IPS-18c (cell line): ENCODE measurements around the gene FCGR2B.
A peak's percentile ranks its signal among the peaks of the same experiment; 100 is the strongest.
"Not testable (repeated sequence)": the region's sequence is repeated elsewhere in the genome, so short reads cannot be mapped to it uniquely, and the experiment has no call there.

Experiments
- H3K4me3 ChIP-seq: 2 replicates; pipeline ENCODE4 v1.7.0; 2013; ENCODE audit warnings: low read depth, mild to moderate bottlenecking, low read length, moderate library complexity; ENCODE audit not compliant: insufficient read depth
- H3K9me3 ChIP-seq: one replicate; pipeline ENCODE4 v1.6.1; 2013; ENCODE audit warnings: mild to moderate bottlenecking, low read length, moderate library complexity; ENCODE audit not compliant: control insufficient read depth, insufficient read depth

The FCGR2B gene

DNA sequence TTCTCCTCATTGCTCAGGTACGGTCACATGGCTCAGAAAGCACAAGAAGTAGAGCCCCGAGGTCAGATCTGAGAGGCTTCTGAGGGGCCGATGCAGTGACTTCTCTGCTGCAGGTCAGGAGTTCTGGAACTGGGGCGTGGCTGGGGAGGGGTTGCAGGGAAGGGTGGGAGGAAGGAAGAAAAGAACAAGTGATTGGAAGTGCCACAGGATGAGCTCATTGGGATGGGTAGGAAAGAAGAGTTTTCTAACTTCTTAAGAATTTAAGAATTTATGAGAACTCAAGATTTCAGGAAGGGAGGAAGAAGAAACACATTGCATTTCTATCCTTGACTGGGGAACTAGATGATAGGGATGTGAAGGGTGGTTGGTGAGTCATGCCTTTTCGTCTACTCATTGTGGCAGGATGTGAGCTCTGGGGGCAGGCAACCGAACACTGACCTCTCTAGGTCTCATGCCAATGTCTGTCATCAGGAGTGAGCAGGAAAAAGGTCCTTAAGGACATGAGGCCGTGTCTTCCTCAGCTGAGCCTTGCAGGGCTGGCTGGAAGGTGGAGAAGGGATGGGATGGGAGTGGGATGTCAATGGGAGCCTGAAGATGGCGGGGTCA lies 58.9 kb downstream of the FCGR2B start:
- no peaks in the 10 kb centered on the region for H3K9me3 ChIP-seq
- H3K4me3 ChIP-seq, result no peak overlapping the region

DNA sequence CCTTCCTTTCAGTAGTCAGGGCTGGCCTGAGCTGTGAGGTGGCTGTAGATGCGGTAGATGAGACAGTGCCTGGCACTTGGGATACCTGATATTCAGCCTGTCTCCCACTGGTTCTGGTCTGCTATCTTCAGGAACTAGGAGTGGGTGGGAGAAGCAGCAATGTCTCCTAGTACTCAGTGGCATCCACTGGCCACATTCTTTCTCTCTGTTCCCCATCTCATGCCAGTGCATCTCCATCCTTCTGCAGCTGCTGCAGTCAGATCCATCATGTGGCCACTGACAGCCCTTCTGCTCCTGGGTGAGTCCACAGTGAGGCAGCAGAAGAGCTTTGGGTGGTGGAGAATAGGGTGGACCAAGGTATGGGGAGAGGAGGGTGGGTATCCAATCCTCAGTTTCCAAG lies 59.5 kb downstream of the FCGR2B start:
- peaks cover 3% of the 10 kb centered on the region for H3K9me3 ChIP-seq
- H3K4me3 ChIP-seq, result peak overlapping the region; percentile 6; the same call in 1 of the 2 replicates

DNA sequence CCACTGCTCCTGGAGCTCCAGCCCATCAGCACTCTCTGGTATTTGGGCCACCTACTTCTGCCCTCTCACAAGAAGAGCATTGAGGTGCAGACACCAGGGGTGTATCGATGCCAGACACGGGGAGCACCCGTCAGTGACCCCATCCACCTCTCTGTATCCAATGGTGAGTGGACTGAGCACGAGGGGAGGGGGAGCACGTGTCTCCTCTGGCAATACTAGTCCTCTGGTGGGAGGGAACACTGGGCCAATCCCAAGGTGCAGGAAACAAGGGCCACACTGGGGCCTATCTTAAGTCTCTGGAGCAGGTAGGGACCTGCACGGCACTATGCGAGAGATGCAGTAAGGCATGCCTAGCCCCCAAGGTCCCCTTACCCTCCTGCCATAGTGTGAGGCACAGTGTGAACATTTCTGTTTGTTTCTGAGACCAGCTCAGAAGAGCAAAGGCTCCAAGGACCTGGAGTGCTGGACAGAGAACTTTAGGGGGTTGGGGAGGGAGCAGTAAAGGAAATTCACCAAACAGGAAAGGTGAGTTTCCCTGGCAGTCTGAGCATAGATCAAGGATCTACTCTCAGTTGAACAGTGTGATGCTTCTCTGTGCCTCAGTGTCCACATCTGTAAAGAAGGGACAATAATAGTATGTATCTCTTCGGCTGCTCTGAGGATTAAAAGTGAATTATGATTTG lies 60.7 kb downstream of the FCGR2B start:
- no peak overlapping the region for H3K4me3 ChIP-seq
- peaks cover 4% of the 10 kb centered on the region for H3K9me3 ChIP-seq

DNA sequence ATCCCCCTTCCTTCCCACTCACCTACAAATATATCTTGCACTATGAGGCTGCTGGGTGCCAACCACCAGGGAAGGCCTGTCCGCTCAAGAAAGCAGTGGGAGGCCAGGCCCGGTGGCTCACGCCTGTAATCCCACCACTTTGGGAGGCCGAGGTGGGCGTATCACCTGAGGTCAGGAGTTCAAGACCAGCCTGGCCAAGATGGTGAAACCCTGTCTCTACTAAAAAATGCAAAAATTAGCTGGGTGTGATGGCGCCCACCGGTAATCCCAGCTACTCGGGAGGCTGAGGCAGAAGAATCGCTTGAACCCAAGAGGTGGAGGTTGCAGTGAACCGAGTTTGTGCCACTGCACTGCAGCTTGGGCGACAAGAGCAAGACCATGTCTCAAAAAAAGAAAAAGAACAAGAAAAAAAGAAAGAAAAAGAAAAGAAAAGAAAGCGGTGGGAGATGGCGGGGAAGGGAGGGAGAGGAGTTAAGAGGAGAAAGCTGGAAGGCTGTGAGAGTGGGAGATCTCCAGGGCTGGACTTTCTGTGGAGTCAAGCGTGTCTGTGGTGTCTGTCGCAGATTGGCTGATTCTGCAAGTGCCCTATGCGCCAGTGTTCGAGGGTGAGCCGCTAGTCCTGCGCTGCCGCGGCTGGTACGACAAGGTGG lies 62.4 kb downstream of the FCGR2B start:
- H3K4me3 ChIP-seq, result peak overlapping the region; percentile 89
- not testable (repeated sequence) for H3K9me3 ChIP-seq

DNA sequence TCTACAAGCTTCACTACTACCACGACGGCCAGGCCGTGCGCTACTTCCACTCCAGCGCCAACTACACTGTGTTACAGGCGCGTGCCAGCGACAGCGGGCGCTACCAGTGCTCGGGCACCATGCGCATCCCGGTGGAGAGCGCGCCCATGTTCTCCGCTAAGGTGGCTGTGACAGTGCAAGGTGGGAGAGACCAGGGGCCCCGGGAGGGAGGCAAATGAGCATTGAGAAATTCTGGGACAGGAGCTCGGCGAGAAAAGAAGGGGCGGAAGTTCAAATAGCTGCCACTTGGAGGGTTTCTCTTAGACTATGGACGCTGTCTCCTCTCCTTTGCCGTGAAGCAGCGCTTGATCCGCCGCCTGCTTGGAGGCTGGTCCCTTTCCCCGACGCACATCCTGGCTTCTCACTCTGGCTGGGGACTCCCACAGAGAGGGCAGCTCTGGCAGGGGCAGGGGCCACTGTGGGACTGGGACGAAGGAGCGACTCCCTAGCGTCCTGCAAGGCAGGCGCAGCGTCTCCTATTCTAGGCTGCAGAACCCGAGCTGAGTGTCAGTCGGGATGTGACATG lies 63.0 kb downstream of the FCGR2B start:
- H3K9me3 ChIP-seq, result peaks cover 4% of the 10 kb centered on the region
- peak overlapping the region; percentile 89 for H3K4me3 ChIP-seq

DNA sequence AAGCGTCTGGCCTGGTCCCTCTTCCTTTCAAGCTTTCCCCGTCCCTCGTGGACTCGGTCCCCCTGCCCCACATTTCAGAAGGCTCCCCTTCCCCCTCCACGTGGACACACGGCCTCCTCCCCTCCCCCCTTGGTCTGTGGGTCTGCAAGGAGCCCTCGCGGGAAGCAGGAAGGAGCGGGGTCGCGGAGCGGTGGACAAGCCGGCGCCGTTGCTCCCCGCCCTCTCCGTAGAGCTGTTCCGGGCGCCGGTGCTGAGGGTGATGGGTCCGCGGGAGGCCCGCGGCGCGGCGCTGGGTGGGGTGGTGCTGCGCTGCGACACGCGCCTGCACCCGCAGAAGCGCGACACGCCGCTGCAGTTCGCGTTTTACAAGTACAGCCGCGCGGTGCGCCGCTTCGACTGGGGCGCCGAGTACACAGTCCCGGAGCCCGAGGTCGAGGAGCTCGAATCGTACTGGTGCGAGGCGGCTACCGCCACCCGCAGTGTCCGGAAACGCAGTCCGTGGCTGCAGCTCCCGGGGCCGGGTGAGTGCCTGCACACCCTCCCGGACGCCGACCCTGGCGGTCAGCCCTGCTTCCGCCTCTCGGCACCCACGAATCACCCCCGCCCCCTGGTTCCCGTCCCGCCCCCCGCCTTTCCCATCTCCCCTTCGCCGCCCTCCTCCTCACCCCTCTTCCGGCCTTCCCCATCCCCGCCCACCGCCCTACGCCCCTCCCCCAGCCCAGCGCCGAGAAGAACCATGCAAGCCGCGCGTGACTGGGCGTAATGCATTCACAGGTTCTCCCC lies 63.7 kb downstream of the FCGR2B start:
- H3K9me3 ChIP-seq, result peaks cover 4% of the 10 kb centered on the region
- peak overlapping the region; percentile 89 for H3K4me3 ChIP-seq

DNA sequence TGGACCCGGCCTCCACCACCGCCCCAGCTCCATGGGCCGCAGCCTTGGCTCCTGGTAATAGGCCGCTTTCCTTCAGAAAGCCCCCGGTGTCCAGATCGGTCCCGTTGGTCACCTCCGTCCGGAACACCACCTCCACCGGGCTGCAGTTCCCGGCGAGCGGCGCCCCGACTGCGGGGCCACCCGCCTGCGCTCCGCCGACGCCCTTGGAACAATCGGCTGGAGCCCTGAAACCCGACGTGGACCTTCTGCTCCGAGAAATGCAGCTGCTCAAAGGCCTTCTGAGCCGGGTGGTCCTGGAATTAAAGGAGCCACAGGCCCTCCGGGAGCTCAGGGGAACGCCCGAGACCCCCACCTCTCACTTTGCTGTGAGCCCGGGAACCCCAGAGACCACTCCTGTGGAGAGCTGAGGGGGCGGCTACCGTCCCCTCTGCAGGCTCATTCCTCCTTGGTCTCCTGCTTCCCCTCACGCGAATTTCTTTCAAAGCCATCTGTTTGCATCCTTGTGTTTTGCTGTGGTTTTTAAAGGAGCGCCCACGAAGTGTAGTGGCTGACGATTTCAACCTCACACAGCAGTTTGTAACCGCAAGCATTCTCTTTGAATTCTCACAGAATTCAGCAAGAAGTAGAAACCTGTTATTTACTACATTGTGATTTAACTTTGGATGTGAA lies 64.4 kb downstream of the FCGR2B start:
- H3K4me3 ChIP-seq, result peak overlapping the region; percentile 89
- H3K9me3 ChIP-seq, result peaks cover 4% of the 10 kb centered on the region
